ENCODE measurements around the gene RELA. TPM values are rescaled to one million over a fixed set of nuclear protein-coding genes. Genes with fewer than 3 reads are reported as not detected.
A peak's percentile ranks its signal among the peaks of the same experiment; 100 is the strongest.

RELA gene
- total RNA-seq, 2 experiments from 2014 or later = 91.2 to 102 TPM

DNA sequence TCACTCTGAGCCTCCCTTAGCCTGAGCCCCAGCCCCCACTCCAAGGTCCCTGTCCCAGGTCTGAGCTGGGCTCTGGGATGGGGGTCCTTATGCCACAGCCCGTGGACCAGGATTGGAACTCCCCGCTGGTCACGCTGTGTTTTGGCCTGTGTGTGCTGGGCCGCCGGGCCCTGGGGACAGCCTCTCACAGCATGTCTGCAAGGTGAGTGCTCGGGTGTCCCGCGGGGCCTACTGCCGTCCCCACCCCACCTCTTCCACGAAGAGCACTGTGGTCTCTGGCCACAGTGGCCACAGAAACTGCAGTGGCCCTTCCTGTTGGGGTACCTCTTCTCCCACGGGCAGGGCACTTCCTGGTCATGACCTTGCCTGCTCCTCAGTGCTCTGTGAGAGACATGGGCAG is 28.3 kb downstream of the RELA start:
- ChIA-PET POLR2A (interaction anchor here (2.1 to 2.4 kb wide), 2 partner anchors 20 kb away, joined by 10 to 11 read pairs; partner anchors contain the start of genes MAP3K11 and PCNX3), CTCF (no interaction called here)
- Mint-ChIP-seq H3K27ac (peak overlapping the region; percentile 74), H3K4me3 (no peak overlapping the region), H3K36me3 (ENCODE audit: low read depth) (peaks cover 46% of the 10 kb centered on the region), H3K9me3 (no peaks in the 10 kb centered on the region), H3K27me3 (no peaks in the 10 kb centered on the region), H3K4me1 (peaks cover 40% of the 10 kb centered on the region)
- no peak for DNase-seq

GRCh38 chr11:65634109-65634436 is 28.6 kb downstream of the RELA start:
- DNase-seq = no peak
- peaks cover 50% of the 10 kb centered on the region for H3K36me3 Mint-ChIP-seq (ENCODE audit: low read depth)
- ChIA-PET CTCF (no interaction called here), POLR2A (interaction anchor here (1.4 to 2.4 kb wide), 3 partner anchors 17 to 20 kb away, joined by 5 to 11 read pairs (median 10); partner anchors contain the start of genes MAP3K11 and PCNX3)
- no peaks in the 10 kb centered on the region for H3K27me3 Mint-ChIP-seq
- peaks cover 39% of the 10 kb centered on the region for H3K4me1 Mint-ChIP-seq
- H3K27ac Mint-ChIP-seq = peak overlapping the region; percentile 74
- no peak overlapping the region for H3K4me3 Mint-ChIP-seq
- H3K9me3 Mint-ChIP-seq = no peaks in the 10 kb centered on the region

DNA sequence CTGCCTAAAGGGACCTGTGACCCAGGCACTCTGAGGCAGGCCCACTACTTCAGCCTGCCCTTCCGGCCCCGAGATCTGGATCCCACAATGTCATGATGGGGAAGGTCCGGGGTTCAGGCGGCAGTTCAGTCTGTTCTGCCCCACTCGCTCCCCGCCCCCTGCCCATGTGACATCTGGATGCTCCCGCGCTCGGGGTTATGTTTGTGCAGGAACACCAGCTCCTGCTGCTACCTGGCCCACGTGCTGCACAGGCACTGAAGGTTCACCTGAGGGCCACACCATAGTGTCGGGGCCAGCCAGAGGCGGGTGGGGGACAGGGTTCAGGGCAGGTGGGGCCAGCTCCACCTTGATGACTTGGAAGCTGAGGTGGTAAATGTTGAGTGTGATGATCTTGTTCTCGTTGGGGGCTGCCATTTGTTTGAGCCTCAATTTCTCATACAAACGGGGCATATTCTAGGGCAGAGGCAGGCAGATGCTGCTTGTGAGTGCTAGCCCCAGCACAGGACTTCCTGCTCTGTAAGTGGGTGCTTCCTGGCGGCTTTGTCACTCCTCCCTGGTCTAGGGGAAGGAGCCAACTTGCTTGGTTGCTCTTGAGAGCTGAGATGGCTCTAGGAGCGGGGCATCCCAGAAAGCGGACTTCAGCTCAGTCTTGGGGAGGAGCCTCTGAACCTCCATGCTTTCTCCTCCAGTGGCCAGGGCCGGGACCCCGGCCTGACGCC is 29.2 kb downstream of the RELA start:
- peaks cover 34% of the 10 kb centered on the region for H3K4me1 Mint-ChIP-seq
- no peak for DNase-seq
- H3K27ac Mint-ChIP-seq = peak overlapping the region; percentile 74
- ChIA-PET POLR2A (interaction anchor here (1.1 to 2.4 kb wide), 5 partner anchors 17 to 24 kb away, joined by 3 to 11 read pairs (median 5); partner anchors contain the start of genes MAP3K11 and PCNX3), CTCF (no interaction called here)
- no peak overlapping the region for H3K4me3 Mint-ChIP-seq
- no peaks in the 10 kb centered on the region for H3K27me3 Mint-ChIP-seq
- H3K36me3 Mint-ChIP-seq (ENCODE audit: low read depth) = peaks cover 46% of the 10 kb centered on the region
- no peaks in the 10 kb centered on the region for H3K9me3 Mint-ChIP-seq

- Mint-ChIP-seq H3K9me3 (no peaks in the 10 kb centered on the region), H3K27ac (no peak overlapping the region), H3K36me3 (ENCODE audit: low read depth) (peaks cover 46% of the 10 kb centered on the region), H3K4me1 (peaks cover 24% of the 10 kb centered on the region), H3K27me3 (no peaks in the 10 kb centered on the region), H3K4me3 (no peak overlapping the region)
- DNase-seq = no peak
- CTCF ChIA-PET = no interaction called here
- POLR2A ChIA-PET = interaction anchor here (1.2 kb wide), 1 partner anchor 15 kb away, joined by 5 read pairs; no protein-coding TSS in a partner anchor
Observed at GRCh38 chr11:65630215-65630614, 32.5 kb downstream of the RELA start.

- no peak overlapping the region for H3K27ac Mint-ChIP-seq
- H3K27me3 Mint-ChIP-seq = no peaks in the 10 kb centered on the region
- H3K4me1 Mint-ChIP-seq = peaks cover 18% of the 10 kb centered on the region
- H3K36me3 Mint-ChIP-seq (ENCODE audit: low read depth) = peaks cover 40% of the 10 kb centered on the region
- no peak overlapping the region for H3K4me3 Mint-ChIP-seq
- ChIA-PET POLR2A (interaction anchor here (1.4 kb wide), 1 partner anchor 9 kb away, joined by 6 read pairs; the partner anchor contains the start of gene SIPA1), CTCF (no interaction called here)
- no peak for DNase-seq
- no peaks in the 10 kb centered on the region for H3K9me3 Mint-ChIP-seq
Observed at GRCh38 chr11:65629579-65629978, 33.1 kb downstream of the RELA start.

DNA sequence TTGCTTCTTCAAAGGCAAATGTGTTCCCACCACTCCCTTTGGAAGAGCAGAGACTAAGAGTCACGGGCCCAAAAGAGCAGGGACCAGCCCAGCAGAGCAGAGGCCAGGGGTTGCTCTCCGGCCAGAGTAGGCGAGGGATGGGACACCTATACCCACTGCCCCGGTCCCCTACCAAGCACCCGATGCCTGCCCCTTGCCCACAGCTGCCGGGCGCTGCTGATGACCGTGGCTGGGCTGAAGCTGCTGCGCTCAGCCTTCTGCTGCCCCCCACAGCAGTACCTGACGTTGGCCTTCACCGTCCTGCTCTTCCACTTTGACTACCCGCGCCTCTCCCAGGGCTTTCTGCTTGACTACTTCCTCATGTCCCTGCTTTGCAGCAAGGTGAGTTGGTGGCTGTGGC is 35.5 kb downstream of the RELA start:
- peaks cover 49% of the 10 kb centered on the region for H3K36me3 Mint-ChIP-seq (ENCODE audit: low read depth)
- POLR2A ChIA-PET = interaction anchor here (1.2 kb wide), 1 partner anchor 13 kb away, joined by 4 read pairs; no protein-coding TSS in a partner anchor

GRCh38 chr11:65625628-65626342 is 36.9 kb downstream of the RELA start:
- H3K36me3 Mint-ChIP-seq (ENCODE audit: low read depth) = peaks cover 49% of the 10 kb centered on the region

More for the DNA sequence above, 35.5 kb downstream of the RELA start:
- Mint-ChIP-seq H3K4me1 (peaks cover 4% of the 10 kb centered on the region), H3K4me3 (no peak overlapping the region), H3K27me3 (no peaks in the 10 kb centered on the region), H3K27ac (no peak overlapping the region), H3K9me3 (no peaks in the 10 kb centered on the region)
- DNase-seq = no peak
- CTCF ChIA-PET = interaction anchor here (1.1 to 2.2 kb wide), 2 partner anchors 10 to 62 kb away, joined by 3 to 7 read pairs; no protein-coding TSS in a partner anchor

GRCh38 chr11:65624931-65625627 is 37.6 kb downstream of the RELA start:
- Mint-ChIP-seq H3K27me3 (no peaks in the 10 kb centered on the region), H3K9me3 (no peaks in the 10 kb centered on the region), H3K4me1 (peaks cover 5% of the 10 kb centered on the region), H3K36me3 (ENCODE audit: low read depth) (peaks cover 45% of the 10 kb centered on the region), H3K4me3 (no peak overlapping the region), H3K27ac (no peak overlapping the region)
- ChIA-PET POLR2A (interaction anchor here (0.6 to 1.7 kb wide), 6 partner anchors 7 to 38 kb away, joined by 3 to 6 read pairs (median 4); partner anchors contain the start of genes RELA and SIPA1), CTCF (interaction anchor here (0.8 to 2.2 kb wide), 7 partner anchors 8 to 148 kb away, joined by 3 to 9 read pairs (median 5); partner anchors contain the start of genes RELA and SIPA1)
- no peak for DNase-seq

More at GRCh38 chr11:65625628-65626342, 36.9 kb downstream of the RELA start:
- Mint-ChIP-seq H3K4me3 (no peak overlapping the region), H3K9me3 (no peaks in the 10 kb centered on the region), H3K4me1 (peaks cover 5% of the 10 kb centered on the region), H3K27ac (no peak overlapping the region), H3K27me3 (no peaks in the 10 kb centered on the region)
- ChIA-PET POLR2A (interaction anchor here (0.6 to 1.7 kb wide), 5 partner anchors 9 to 37 kb away, joined by 3 to 6 read pairs (median 4); partner anchors contain the start of genes RELA and SIPA1), CTCF (interaction anchor here (0.8 to 2.2 kb wide), 10 partner anchors 9 to 147 kb away, joined by 3 to 9 read pairs (median 4); partner anchors contain the start of genes RELA and SIPA1)
- DNase-seq = peak; percentile 64

- Mint-ChIP-seq H3K36me3 (ENCODE audit: low read depth) (peaks cover 47% of the 10 kb centered on the region), H3K27ac (no peak overlapping the region), H3K9me3 (no peaks in the 10 kb centered on the region), H3K4me1 (peaks cover 6% of the 10 kb centered on the region), H3K4me3 (no peak overlapping the region), H3K27me3 (no peaks in the 10 kb centered on the region)
- ChIA-PET CTCF (no interaction called here), POLR2A (interaction anchor here (1.0 to 1.6 kb wide), 5 partner anchors 8 to 30 kb away, joined by 3 to 6 read pairs (median 3); no protein-coding TSS in a partner anchor)
- no peak for DNase-seq
Observed at GRCh38 chr11:65623852-65624616, 38.7 kb downstream of the RELA start.

GRCh38 chr11:65623177-65623576 is 39.5 kb downstream of the RELA start:
- Mint-ChIP-seq H3K4me3 (no peak overlapping the region), H3K9me3 (no peaks in the 10 kb centered on the region), H3K36me3 (ENCODE audit: low read depth) (peaks cover 52% of the 10 kb centered on the region), H3K27ac (peak overlapping the region; percentile 3), H3K4me1 (peaks cover 6% of the 10 kb centered on the region), H3K27me3 (no peaks in the 10 kb centered on the region)
- ChIA-PET POLR2A (interaction anchor here (0.7 to 1.1 kb wide), 4 partner anchors 11 to 38 kb away, joined by 3 to 4 read pairs (median 3); no protein-coding TSS in a partner anchor), CTCF (no interaction called here)
- no peak for DNase-seq

- Mint-ChIP-seq H3K27ac (no peak overlapping the region), H3K36me3 (ENCODE audit: low read depth) (peaks cover 45% of the 10 kb centered on the region), H3K9me3 (no peaks in the 10 kb centered on the region), H3K4me1 (peaks cover 14% of the 10 kb centered on the region), H3K27me3 (no peaks in the 10 kb centered on the region), H3K4me3 (no peak overlapping the region)
- ChIA-PET POLR2A (no interaction called here), CTCF (no interaction called here)
- no peak for DNase-seq
Observed at GRCh38 chr11:65622011-65622410, 40.7 kb downstream of the RELA start.

DNA sequence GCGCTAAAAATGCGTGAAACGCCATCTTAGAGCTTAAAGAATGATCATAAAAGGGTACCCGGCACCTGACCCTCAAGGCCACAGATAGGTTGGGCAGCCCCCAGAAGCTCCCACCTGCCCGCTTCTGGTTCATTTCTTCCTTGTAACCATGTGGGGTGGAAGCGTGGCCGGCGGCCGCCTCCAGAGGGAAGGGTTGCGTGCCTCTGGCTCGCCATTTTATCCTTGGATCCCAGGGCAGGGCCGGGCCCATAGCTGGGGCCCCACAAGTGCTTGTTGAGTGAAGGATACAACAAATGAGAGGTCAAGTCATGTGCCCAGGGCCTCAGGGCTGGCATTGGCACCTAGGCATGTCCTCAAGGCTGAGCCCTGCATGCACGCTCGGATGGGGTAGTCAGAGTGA is 41.3 kb downstream of the RELA start:
- ChIA-PET POLR2A (no interaction called here), CTCF (no interaction called here)
- Mint-ChIP-seq H3K4me3 (no peak overlapping the region), H3K27me3 (no peaks in the 10 kb centered on the region), H3K9me3 (no peaks in the 10 kb centered on the region), H3K4me1 (peaks cover 19% of the 10 kb centered on the region), H3K36me3 (ENCODE audit: low read depth) (peaks cover 45% of the 10 kb centered on the region), H3K27ac (no peak overlapping the region)
- no peak for DNase-seq
